ENCODE measurements around the gene PRKCA.

DNA sequence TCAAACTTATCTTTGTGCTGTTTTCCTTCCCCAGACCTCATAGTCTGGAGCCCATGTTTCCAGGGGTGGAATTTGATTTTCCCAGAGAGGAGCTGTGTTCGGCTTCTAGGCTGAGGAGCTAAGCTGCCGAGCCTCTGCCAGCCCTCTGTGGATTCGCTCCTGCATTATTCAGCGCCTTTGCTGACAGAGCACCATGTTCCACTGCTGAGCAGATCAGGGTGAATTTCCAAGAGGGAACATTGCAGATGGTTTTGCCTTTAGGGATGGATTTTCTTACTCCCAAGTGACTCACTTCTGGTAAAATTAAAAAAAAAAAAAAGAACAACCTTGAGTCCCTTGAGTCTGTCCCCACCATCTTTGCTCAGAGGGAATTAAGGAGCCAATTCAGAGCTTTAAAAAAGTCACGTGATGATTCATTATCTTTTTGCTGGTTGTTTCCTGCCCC is 229.5 kb downstream of the PRKCA start:
- no peak for TF ChIP-seq POLR2AphosphoS5 (IDR thresholded peaks at IDR 0.05; ENCODE audit: borderline replicate concordance, low read depth, low read length)
- TF ChIP-seq FOXP2 (optimal IDR thresholded peaks at IDR 0.05; ENCODE audit: control extremely low read depth, extremely low read length, insufficient read depth): no peak

Data from SK-N-MC (cell line).